ENCODE data around the gene PRCD. TPM values are rescaled to one million over a fixed set of nuclear protein-coding genes. Genes with fewer than 3 reads are reported as not detected.

PRCD gene
- total and polyA plus RNA-seq, 8 donors, result 0.72 to 12.2 (median 4.2) TPM; not detected in 3

- intact Hi-C loops (cut with DNase I; ENCODE audit: low total_unique reads), result no loop called here
- Histone ChIP-seq H3K27ac (peak overlapping the region in 2 of 5 donors; percentile 88 to 91), H3K4me1 (peaks cover 51 to 91% (median 75%) of the 10 kb centered on the region in 4 donors), H3K9me3 (no peaks in the 10 kb centered on the region), H3K27me3 (no peaks in the 10 kb centered on the region), H3K36me3 (no peaks in the 10 kb centered on the region), H3K4me3 (no peak overlapping the region)
- TF ChIP-seq CTCF (IDR thresholded peaks at IDR 0.05), result no peak
- no peak for TF ChIP-seq POLR2AphosphoS5 (IDR thresholded peaks at IDR 0.05)
- no peak for TF ChIP-seq POLR2A (IDR thresholded peaks at IDR 0.05)
- no peak for TF ChIP-seq EP300 (IDR thresholded peaks at IDR 0.05)
- DNase-seq, result no peak
- 86 to 93% (median 88%) methylated on average over 6 of the region's 6 CpGs for WGBS, 5 donors
Observed at GRCh38 chr17:76496464-76496863, 43.4 kb upstream of the PRCD start.

GRCh38 chr17:76497699-76497978, 42.2 kb upstream of the PRCD start:
- Histone ChIP-seq H3K27ac (peak overlapping the region; percentile 70 to 93 (median 88)), H3K36me3 (no peaks in the 10 kb centered on the region), H3K27me3 (no peaks in the 10 kb centered on the region), H3K9me3 (no peaks in the 10 kb centered on the region), H3K4me3 (peak overlapping the region in 3 of 4 donors; percentile 0 to 85 (median 12)), H3K4me1 (peaks cover 55 to 91% (median 76%) of the 10 kb centered on the region in 4 donors)
- TF ChIP-seq POLR2A (IDR thresholded peaks at IDR 0.05) (no peak), EP300 (IDR thresholded peaks at IDR 0.05) (no peak), POLR2AphosphoS5 (IDR thresholded peaks at IDR 0.05) (no peak), CTCF (IDR thresholded peaks at IDR 0.05) (no peak)
- DNase-seq, result no peak
- 15 to 36% (median 34%) methylated on average over 2 of the region's 2 CpGs for WGBS, 5 donors
- intact Hi-C loops (cut with DNase I; ENCODE audit: low total_unique reads), result no loop called here

GRCh38 chr17:76497979-76498875, 41.6 kb upstream of the PRCD start:
- H3K4me3 ChIP-seq, result peak overlapping the region; percentile 0 to 85 (median 12)
- intact Hi-C loops (cut with DNase I; ENCODE audit: low total_unique reads), result no loop called here
- H3K27ac ChIP-seq, result peak overlapping the region; percentile 70 to 93 (median 88)
- no peaks in the 10 kb centered on the region for H3K9me3 ChIP-seq
- TF ChIP-seq CTCF (IDR thresholded peaks at IDR 0.05) (no peak), POLR2AphosphoS5 (IDR thresholded peaks at IDR 0.05) (peak in 2 of 3 donors; percentile 39 to 52)
- no peaks in the 10 kb centered on the region for H3K36me3 ChIP-seq
- peak; percentile 81 to 89 for DNase-seq
- no peaks in the 10 kb centered on the region for H3K27me3 ChIP-seq
- 8 to 38% (median 18%) methylated on average over 21 to 31 of the region's 31 CpGs for WGBS, 5 donors
- peaks cover 51 to 88% (median 73%) of the 10 kb centered on the region in 4 donors for H3K4me1 ChIP-seq

- Histone ChIP-seq H3K27ac (peak overlapping the region; percentile 70 to 93 (median 88)), H3K9me3 (no peaks in the 10 kb centered on the region), H3K36me3 (no peaks in the 10 kb centered on the region), H3K4me1 (peaks cover 45 to 82% (median 67%) of the 10 kb centered on the region in 4 donors), H3K4me3 (peak overlapping the region in 2 of 4 donors; percentile 54 to 85), H3K27me3 (no peaks in the 10 kb centered on the region)
- intact Hi-C loops (cut with DNase I; ENCODE audit: low total_unique reads), result no loop called here
- TF ChIP-seq POLR2A (IDR thresholded peaks at IDR 0.05) (no peak), EP300 (IDR thresholded peaks at IDR 0.05) (no peak), CTCF (IDR thresholded peaks at IDR 0.05) (no peak), POLR2AphosphoS5 (IDR thresholded peaks at IDR 0.05) (no peak)
- 58 to 74% (median 67%) methylated on average over 4 of the region's 4 CpGs for WGBS, 5 donors
- DNase-seq, result no peak
Observed at GRCh38 chr17:76498876-76499251, 41.0 kb upstream of the PRCD start.

Data from stomach (tissue), 9 donors.